NCI-H1092 treated with DMSO at 0.1 percent for 48 hours (cell line): ENCODE data around the gene ETNK1.
A peak's percentile ranks its signal among the peaks of the same experiment; 100 is the strongest.
"Not testable (repeated sequence)": the region's sequence is repeated elsewhere in the genome, so short reads cannot be mapped to it uniquely, and the experiment has no call there.

Experiments used
- DNase-seq: peaks from one replicate; lab custom pipeline; 2025; lab: John Stamatoyannopoulos, UW

ETNK1 gene

DNA sequence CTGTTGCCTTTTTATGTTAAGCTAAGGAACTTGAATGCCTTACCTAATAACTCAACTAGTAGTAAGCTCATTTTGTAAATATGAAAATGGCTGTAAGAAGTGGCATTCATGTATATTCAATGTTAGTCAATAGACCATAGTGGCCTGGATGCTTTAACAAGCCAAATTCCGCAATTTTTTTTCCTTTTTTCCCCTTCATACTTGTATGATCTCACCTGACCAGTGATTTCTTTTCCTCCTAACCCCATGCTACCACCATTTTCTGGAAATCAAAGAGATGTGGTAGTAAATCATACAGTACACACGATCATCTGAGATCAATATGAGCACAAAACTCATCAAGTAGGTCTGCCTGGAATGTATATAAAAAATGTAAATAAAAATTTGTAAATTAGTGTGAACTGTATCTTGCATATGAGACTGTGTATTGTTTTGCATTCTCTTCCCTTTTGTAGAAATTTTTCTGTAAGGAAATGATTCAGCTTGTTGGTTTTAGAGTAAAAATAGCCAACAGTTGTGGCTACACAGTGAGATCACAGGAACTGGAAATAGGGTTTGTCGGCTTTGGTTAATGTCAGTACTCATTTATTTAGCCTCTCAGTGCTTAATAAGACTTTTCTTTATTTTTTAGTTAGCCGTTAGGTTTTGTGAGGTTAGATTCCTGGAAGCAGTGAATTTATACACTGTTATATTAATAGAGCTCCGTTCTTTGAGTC lies 62.5 kb downstream of the ETNK1 start:
- no peak for DNase-seq

DNA sequence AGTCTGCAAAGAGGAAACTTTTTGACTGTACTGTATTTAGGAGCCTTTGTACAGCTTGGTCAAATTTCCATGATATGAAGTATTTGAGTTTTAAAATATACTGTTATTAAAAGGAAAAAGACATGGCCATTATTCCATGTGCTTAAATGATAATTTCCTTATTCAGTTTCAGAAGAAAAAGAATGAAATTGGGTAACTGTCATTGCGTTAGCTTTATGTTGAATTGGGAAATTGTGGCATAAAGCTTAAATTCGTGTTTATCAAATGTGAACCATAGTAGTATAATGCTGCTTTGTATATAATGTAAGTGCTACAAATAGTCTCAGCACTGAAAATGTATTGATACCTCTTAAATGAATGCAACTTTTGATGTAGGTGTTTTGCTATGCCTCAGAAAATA lies 64.9 kb downstream of the ETNK1 start:
- DNase-seq = no peak

DNA sequence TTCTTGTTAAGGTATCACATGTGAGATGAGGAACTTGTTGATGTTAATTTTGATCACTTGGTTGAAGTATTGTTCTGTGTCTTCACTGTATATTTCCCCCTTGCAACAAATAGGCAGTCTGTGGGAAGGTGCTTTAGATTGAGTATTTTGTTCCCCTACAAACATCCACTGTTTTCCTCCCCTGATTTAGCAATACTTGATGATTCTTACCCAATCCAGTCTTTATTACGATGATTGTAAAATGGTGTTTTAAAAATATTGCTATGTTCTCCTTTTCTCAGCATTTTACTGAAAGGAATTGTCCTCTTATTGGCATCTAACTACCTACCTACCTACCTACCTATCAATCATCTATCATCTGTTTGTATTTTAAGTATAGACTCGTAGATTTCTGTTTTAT lies 66.3 kb downstream of the ETNK1 start:
- DNase-seq = no peak

DNA sequence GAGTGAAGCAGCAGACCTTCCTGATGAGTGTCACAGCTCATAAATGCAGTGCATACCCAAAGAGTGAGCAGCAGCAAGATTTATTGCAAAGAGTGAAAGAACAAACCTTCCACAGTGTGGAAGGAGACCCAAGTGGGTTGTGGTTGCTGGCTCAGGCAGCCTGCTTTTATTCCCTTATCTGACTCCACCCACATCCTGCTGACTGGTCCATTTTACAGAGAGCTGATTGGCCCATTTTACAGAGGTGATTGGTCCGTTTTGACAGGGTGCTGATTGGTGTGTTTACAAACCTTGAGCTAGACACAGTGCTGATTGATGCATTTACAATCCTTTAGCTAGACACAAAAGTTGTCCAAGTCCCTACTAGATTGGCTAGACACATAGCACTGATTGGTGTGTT lies 67.5 kb downstream of the ETNK1 start:
- not testable (repeated sequence) for DNase-seq

DNA sequence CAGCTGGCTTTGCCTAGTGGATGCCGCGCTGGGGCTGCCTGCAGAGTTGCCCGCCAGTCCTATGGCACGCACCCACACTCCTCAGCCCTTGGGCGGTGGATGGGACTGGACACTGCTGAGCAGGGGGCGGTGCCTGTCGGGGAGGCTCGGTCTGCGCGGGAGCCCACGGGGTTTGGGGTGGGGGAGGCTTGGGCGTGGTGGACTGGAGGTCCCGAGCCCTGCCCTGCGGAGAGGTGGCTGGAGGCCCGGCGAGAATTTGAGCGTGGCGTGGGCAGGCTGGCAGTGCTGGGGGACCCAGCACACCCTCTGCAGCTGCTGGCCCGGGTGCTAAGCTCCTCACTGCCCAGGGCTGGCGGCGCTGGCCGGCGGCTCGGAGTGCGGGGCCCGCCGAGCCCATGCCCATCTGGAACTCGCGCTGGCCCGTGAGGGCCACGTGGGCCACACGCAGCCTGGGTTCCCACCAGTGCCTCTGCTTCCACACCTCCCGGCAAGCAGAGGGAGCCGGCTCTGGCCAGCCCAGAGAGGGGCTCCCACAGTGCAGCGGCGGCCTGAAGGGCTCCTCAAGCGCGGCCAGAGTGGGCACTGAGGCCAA lies 68.1 kb downstream of the ETNK1 start:
- DNase-seq = no peak

DNA sequence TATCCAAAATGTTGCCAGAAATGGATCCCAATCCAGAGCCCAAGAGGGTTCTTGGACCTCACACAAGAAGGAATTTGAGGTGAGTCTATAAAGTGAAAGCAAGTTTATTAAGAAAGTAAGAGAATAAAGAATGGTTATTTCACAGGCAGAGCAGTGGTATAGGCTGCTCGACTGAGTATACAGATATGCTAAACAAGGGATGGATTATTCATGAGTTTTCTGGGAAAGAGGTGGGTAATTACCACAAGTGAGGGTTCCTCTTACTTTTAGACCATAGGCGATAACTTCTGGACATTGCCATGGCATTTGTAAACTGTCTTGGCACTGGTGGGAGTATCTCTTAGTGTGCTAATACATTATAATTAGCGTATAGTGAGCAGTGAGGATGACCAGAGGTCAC lies 73.6 kb downstream of the ETNK1 start:
- DNase-seq = no peak

DNA sequence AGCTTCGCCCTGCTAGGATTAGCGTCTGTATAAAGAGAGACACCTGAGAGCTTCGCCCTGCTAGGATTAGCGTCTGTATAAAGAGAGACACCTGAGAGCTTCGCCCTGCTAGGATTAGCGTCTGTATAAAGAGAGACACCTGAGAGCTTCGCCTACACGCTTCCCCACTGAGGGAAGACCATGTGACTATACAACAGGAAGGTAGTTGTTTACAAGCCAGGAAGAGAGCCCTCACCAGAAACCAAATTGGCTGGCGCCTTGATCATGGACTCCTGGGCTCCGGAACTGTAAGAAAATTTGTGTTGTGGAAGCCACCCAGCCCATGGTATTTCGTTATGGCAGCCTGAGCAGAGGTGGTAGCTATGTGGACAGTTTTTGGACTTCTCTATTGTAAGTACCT lies 74.7 kb downstream of the ETNK1 start:
- not testable (repeated sequence) for DNase-seq

DNA sequence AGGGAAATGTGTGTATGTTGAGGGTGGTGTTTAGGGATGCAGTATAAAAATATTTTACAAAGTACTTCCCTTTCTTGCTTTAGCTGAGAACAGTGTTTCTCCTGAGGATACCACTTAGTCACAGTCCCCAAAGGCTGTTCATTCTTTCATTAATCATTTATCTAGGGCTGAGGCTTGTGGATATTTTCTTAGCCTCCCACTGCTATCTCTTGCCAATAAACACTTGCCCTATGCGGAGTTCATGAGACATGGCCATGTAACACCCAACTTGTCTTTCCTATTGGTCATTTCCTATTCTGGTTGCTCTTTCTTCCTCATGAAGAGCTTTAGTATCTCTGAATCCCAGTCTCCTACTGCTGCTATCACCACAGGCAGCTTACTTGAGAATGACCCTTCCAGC lies 75.1 kb downstream of the ETNK1 start:
- no peak for DNase-seq

DNA sequence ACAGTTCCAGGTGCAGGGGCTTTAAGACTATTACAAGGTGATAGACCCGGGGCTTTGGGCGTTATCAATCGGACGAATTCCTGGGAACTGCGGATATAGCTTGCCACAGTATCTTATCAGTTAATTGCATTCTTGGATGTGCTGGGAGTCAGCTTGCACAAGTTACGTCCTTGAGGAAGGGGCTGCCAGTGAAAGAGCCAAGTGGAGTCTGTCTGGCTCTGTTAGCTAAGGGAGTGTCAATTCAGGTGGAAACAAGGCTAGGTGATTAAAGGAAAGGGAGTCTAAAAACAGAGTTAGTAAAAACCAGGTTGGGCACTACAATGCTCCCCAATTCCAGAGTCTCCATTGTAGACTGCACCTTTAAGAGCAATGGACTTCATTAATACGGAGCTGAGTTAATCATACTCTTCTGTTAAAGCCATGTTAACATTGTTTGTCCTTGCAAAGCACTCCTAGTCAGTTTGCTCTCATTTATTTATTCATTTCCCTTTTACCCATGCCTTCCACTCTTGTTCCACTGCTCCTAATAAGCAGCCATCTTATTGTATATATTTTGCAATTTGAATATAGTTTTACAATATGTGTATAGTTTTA lies 76.3 kb downstream of the ETNK1 start:
- not testable (repeated sequence) for DNase-seq

DNA sequence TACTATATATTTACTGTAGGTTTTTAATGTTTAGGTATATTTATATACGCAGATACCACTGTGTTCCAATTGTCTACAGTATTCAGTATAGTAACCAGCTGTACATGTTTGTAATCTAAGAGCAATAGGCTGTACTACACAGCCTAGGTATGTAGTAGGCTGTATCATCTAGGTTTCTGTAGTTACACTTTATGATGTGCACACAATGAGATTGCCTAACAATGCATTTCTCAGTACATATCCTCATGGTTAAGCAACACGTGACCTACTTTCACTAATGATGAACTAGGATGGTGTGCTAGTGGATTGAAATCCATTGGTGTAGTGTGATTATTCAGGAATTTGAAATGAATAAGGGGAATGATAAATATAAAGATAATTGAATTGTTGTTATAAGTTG lies 77.7 kb downstream of the ETNK1 start:
- DNase-seq = no peak

DNA sequence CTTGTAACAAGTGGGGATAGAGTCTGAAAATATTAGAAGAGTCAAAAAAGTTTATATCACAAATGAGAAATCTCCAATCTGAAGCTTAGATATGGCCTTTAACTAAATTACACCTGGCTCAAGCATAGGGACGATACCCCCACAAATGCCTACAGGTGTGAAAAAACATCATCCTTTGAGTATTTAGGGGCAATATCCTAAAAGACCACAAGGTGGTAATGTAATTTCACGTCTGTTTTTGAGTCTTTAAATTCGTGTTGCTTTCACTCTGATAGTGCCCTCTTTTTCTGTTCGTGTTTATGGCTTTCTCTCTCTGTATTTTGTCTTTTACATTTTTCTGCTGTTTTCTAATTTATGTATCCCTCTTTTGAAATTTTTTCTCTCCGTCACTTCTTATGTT lies 84.3 kb downstream of the ETNK1 start:
- DNase-seq = peak; percentile 48

DNA sequence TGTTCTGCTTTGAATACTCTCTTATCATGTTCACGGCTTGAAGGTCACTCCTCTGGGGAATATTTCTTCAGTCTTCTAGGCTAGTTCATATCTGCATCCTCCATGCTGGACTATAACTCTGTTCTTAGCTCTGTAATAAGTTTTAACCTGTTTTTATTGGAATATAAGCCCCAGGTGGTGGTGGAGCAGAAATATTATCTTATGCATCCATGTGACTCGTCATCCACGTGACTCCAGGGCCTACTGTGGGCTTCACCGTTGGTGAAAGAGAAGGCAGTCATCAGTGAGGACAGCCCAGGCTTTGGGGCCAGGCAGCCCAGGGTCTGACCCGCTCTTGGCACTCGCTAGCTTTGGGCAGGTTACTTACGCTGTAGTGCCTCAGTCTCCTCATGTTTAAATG lies 87.1 kb downstream of the ETNK1 start:
- DNase-seq = no peak

DNA sequence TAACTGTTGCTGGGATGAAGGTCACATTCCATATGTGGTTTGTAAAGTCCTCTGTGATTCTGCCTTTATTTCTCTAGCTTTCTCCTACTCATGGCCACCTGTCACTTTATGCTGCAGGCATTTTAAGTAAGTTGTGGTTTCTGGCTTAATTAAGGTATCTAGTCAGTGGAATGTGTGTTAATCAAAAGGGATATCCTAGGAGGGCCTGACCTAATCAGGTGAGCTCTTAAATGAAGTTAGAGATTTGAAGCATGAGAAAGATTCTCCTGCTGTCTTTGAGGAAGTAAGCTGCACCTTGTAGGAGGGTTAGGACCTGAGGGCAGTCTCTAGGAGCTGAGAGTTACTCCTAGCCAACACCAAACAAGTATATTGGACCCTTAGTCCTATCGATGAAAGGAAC lies 90.3 kb downstream of the ETNK1 start:
- no peak for DNase-seq

DNA sequence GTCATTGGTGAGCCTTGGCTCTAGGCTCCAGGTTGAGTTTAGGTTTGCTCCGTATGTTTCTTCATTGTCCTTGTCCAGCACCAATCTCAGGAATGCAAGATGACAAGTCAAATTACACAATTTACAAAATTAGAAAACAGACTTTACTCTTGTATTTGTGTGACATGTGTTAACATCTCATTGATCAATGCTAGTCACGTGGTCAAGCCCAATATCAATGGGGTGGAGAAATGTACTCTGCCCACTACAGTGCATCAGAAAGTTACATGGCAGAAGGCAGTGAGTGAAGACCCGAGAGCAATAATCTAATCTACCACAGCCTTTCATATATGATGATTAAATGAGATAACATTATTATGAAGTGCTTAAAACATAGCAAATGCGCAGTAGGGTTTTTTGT lies 94.8 kb downstream of the ETNK1 start:
- no peak for DNase-seq

DNA sequence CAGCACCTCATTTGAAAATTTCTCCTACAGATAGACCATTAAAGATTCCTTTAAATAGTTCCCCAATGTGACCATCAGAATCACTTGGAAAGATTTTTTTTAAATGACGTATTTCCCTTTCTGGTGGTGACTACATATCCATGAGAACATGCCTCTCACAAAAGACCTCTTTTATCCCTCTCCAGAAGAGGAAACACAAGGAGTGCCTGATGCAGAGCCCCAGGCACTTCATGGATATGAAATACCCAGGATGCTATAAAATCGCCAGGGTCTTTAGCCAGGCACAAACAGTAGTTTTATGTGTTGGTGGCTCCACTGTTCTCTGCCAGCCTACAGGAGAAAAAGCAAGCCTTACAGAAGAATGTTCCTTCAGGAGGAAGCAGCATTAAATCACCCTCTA lies 97.1 kb downstream of the ETNK1 start:
- no peak for DNase-seq

DNA sequence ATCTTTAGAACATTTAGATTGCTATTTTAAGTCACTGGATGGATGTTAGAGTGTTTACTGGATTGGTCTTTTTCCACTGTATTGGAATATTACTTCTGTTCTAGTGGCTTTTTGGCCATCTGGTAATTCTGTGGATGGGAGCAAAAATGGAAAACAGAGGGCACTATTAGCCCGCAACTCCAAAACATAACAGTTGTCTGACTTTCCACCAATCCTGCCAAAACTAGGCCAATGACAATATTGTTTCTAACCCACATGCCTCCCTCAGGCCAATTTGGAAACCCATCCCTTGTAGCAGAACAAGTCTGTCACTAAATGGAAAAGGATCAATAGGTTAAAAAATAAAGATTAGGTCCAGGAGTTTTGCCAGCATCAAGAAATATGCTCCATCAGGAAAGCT lies 97.8 kb downstream of the ETNK1 start:
- DNase-seq = no peak

DNA sequence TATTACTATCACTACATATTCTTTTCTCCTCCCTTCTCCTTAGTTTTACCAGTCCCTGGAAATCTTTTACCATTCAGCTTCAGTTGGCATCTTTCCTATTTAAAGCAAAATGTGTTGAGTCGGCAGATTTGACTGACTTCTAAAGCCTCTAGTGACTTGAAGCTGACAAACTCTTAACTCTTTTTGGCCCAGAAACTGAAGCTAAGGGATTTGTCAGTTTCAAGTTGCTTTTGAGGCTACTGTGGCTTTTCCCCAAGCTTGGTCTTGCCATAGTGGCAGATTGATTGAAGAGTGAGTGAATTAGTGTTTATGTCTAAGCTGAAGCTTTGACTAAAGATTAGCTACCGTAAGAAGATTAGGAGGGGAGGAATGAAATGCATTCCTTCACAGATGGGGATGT lies 104.0 kb downstream of the ETNK1 start:
- DNase-seq = no peak

DNA sequence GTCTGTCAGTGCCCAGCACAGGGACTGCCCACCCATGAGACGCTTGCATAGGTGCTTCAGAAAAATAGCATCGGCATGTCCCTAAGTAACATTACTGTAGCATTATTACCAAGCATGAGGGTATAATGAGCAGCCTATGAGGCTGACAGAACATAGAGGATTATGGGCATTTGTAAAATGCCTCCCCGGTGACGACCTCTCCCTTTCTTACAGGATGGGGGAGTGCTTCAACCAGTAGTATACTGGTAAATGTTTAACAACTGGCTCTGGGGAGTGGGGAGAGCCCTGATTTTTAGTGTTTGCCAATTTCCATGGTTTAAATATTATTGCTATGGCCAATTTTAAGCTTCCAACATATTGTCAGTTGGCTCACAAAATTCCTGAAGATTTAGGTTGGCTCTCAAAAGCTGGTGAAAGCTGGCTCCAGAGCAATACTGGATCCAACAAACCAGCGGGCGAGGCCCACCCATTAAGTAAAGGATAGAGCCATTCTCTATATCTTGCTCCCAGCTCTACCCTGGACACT lies 104.5 kb downstream of the ETNK1 start:
- no peak for DNase-seq

DNA sequence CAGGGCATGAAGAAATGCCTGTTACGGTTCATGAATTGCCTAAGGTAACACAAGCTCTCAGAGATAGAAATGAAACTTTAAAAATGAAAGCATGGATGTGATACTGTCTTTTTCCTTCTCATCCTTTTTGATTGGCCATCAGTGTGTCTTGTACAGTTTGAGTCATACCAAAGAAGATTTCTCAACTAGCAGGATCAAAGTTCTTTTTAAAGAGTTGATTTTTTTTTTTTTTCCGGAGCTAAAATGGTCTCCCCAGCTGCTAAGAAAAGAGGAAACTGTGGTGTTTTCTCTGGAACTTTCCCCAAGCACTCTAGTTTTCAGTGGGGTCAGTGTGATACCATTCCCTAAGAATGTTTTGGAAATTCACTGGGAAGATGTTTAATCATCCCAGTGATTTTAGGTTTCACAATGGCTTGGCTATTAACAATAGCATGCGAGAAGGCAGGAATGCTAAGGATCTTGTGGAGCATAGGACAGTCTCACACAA lies 105.0 kb downstream of the ETNK1 start:
- no peak for DNase-seq

DNA sequence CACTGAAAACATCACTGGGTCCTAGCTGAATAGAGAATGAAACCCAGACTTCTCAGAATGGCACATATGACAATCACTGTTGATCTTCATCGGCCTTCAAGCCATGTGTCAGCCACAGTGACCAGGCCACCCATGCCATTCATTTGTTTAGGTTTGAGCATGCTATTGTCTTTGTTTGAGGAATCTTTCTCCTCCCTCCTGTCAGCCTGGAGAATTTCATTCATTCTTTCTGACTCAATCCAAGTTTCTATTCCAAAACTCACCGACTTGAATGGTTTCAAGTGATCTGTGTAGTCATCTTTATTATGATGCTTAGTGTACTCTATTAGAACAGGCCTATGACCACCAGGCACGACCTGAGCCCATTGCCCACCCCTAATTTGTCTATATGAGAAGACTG lies 106.3 kb downstream of the ETNK1 start:
- DNase-seq = no peak

DNA sequence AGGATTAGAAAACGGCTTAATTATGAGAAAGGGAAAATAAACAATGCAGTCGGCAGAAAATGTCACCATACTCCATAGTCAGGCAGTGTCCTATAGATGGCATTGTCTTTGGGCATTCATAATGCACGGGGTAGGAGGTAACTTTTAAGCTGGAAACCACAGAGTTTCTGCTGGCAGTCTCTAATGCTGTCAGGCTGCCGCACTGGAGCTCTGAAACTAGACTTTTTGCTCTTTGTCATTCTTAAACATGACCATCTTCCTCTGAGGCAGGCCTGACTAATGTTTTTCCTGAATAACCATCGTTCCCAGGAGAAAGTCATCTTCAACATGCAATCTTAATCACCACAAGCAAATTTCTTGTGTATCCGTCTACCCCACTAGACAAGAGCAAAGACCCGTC lies 108.8 kb downstream of the ETNK1 start:
- DNase-seq = no peak

DNA sequence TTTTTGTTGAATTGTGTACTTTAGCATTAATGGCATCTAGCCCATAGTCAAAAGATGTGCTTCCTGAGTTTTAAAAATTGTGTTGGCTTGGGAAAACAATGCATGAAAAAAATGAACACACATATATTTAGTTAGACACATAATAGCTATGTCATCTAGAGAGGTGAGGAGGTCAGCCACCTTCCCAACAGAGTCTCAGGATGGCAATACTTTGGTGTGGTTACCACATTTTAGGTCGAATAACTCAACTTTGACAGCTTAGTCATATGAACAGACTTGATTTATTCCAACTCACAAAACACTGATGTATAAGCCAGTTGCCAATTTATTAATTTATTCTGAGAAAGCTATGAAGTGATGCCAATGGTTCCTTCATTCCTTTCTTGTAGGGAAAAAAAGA lies 114.0 kb downstream of the ETNK1 start:
- no peak for DNase-seq
